Heart left ventricle (tissue), 16 donors: ENCODE results near the gene FEM1B. TPM values are rescaled to one million over a fixed set of nuclear protein-coding genes. Genes with fewer than 3 reads are reported as not detected.
A peak's percentile ranks its signal among the peaks of the same experiment; 100 is the strongest.

Experiments
- ATAC-seq, 4 donors: fragments of 200-7000 bp; cut with Tn5 transposase; one replicate each; pipeline ENCODE4 v1.9.1; 2020 to 2022; ENCODE audit warnings: moderate library complexity in 4 of 4, mild to moderate bottlenecking in 3 of 4, moderate number of reproducible peaks in 1 of 4
- DNase-seq, 5 donors: peaks; one replicate each; pipeline ENCODE4 v3.0.0-alpha.2; 2020
- H3K27ac ChIP-seq, 12 donors: fragments of 200-600 bp; sonication (generic) in 4 of 12; one replicate each; pipeline versions ENCODE4 v1.5.0 to v1.8.0; 2016 to 2022; ENCODE audit warnings: mild to moderate bottlenecking in 2 of 12
- H3K27me3 ChIP-seq, 9 donors: fragments of 200-600 bp; sonication (generic) in 2 of 9; one replicate each; pipeline versions ENCODE4 v1.5.1 to v1.8.0; 2016 to 2022; ENCODE audit warnings: mild to moderate bottlenecking in 3 of 9
- H3K36me3 ChIP-seq, 9 donors: fragments of 200-600 bp; sonication (generic) in 2 of 9; one replicate each; pipeline versions ENCODE4 v1.5.0 to v1.8.0; 2018 to 2022; ENCODE audit warnings: mild to moderate bottlenecking in 2 of 9
- H3K4me1 ChIP-seq, 12 donors: fragments of 200-600 bp; sonication (generic) in 4 of 12; one replicate each; pipeline versions ENCODE4 v1.5.0 to v1.8.0; 2016 to 2022; ENCODE audit warnings: mild to moderate bottlenecking in 3 of 12
- H3K4me3 ChIP-seq, 12 donors: fragments of 200-600 bp; sonication (generic) in 4 of 12; one replicate each; pipeline versions ENCODE4 v1.5.0 to v1.8.0; 2017 to 2022; ENCODE audit warnings: mild to moderate bottlenecking in 9 of 12, moderate library complexity in 4 of 12
- H3K9me3 ChIP-seq, 12 donors: fragments of 200-600 bp; sonication (generic) in 4 of 12; one replicate each; pipeline versions ENCODE4 v1.5.0 to v1.8.0; 2016 to 2022; ENCODE audit warnings: mild to moderate bottlenecking in 1 of 12
- POLR2A ChIP-seq, 2 donors: fragments of 450-650 bp; IDR thresholded peaks; one replicate each; pipeline ENCODE4 v1.6.1; 2017; ENCODE audit warnings: antibody characterized with exemption in 2 of 2, mild to moderate bottlenecking in 2 of 2, moderate library complexity in 2 of 2
- whole genome bisulfite sequencing, 4 donors: extraction: QIAGEN DNeasy Blood & Tissue Kit in 2 of 4; methylation state at CpG; one replicate each; pipeline versions ENCODE4 v1.1.5 to v1.1.7; 2013 to 2018; 5-methylcytosine and 5-hydroxymethylcytosine counted together
- intact Hi-C, 10 donors: fragments of 100-400 bp; cut with DNase I; formaldehyde crosslinking; loops; one replicate each; pipeline versions ENCODE4 v1.11.1 to v1.14.2; 2022
- polyA plus RNA-seq, 2 donors: library from polyadenylated mRNA; stranded (reverse); fragments of 200-250 nt; gene quantifications; one replicate each; pipeline ENCODE4 v1.2.3, GENCODE V29; 2013
- total RNA-seq, 9 donors: library from RNA; depleted of rRNA in 2 of 9; stranded (reverse); fragments of >200 nt in 2 of 9; fragmentation: NEBNext Ultra II Directional in 3 of 9; extraction: Animal tissue kit (Norgen Biotek cat#: 25700) in 3 of 9; gene quantifications; one replicate each; pipeline versions ENCODE4 v1.1.0 to v1.2.4, GENCODE V29; 2016 to 2023
- TF ChIP-seq, protein P1 (sequence below), 12 donors: fragments of 200-600 bp; sonication (generic) in 4 of 12; IDR thresholded peaks; one replicate each; pipeline versions ENCODE4 v1.5.0 to v1.8.0; 2018 to 2022; ENCODE audit warnings: antibody characterized with exemption in 12 of 12, mild to moderate bottlenecking in 5 of 12
- donor health status: ischemic (EF 13 %, LVEDD 7.1; RV severe dilation, severe dysfunction).
- donor health status: healthy with polysubstance abuse.
- donor health status: DM: no; HTN: yes; CAD: no.
- donor health status: DM: no; HTN: no; CAD: no.
- donor health status: ischemic (EF 25% LVEDD 6.9; RV normal size, moderate dysfunction).
- donor health status: ischemic (EF 25% LVEDD 5.7; RV mildly dilated, moderate dysfunction).
- donor health status: healthy.
- donor health status: DM: yes; HTN: yes; CAD: no.
- donor health status: ischemic (EF 35%, LVEDD 5.7; RV mildly dilated, moderate dysfunction).
- donor health status: nonischemic (EF 11% LVEDD 7.7; RV severe dilation, severe dysfunction).
- donor health status: DM: yes; HTN: yes; CAD: no.
- donor health status: PGD.
- donor health status: ischemic (EF 29% LVEDD 5.4; RV normal size, mild dysfunction).
- donor health status: nonischemic (EF 23%, LVEDD 6.1; RV moderate dilation, normal function).

FEM1B gene
- total and polyA plus RNA-seq, 11 donors, result 9.3 to 94.0 (median 52.7) TPM

DNA sequence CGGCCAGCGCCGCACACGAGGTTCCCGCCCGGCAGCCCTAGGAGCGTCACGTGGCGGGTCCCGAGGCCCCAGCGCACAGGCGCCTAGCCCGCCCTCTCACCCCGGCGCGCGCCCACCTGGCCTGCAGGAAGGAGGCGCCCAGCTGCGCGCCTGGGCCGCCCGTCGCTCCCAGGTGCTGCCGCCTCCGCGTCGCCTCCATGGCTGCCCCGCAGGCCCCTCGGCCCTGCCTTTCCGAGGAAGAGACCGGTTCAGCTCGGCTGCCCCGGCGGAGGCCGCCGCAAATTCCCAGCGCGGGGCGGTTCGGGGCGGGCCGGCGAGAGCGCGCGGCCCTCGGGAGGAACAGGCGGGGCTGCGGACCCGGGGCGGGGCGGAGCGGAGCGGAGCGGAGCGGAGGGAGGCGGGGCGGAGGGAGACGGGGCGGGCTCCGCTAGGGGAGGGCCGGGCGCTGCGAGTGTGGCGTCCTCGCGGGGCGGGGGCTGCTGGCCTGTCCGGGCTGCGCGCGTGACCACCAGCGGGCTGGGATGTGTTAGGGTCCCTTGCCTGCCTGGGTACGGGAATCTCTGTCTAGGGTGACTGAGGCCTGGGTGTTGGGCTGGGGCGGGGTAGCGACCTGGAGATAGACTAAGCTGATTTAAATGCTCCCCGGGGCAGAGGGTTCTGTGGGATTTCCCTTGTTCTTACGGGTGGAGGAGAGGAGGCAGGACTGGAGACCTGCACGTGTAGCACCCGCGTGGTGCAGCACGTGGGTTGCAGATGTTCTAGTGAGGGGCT lies 48.0 kb upstream of the FEM1B start, which contains the start of gene CLN6:
TSS of gene CLN6 (minus strand) at position 343 of the 771 bp plus-strand sequence. CDS start at position 199, 144 bp downstream.
- peak in 1 of 2 donors; percentile 56 for TF ChIP-seq POLR2A (IDR thresholded peaks at IDR 0.05)
- TF ChIP-seq, protein P1, sequence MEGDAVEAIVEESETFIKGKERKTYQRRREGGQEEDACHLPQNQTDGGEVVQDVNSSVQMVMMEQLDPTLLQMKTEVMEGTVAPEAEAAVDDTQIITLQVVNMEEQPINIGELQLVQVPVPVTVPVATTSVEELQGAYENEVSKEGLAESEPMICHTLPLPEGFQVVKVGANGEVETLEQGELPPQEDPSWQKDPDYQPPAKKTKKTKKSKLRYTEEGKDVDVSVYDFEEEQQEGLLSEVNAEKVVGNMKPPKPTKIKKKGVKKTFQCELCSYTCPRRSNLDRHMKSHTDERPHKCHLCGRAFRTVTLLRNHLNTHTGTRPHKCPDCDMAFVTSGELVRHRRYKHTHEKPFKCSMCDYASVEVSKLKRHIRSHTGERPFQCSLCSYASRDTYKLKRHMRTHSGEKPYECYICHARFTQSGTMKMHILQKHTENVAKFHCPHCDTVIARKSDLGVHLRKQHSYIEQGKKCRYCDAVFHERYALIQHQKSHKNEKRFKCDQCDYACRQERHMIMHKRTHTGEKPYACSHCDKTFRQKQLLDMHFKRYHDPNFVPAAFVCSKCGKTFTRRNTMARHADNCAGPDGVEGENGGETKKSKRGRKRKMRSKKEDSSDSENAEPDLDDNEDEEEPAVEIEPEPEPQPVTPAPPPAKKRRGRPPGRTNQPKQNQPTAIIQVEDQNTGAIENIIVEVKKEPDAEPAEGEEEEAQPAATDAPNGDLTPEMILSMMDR (IDR thresholded peaks at IDR 0.05), result peak in 2 of 12 donors; percentile 5 to 11
- ATAC-seq (peak; percentile 78 to 98 (median 94)), DNase-seq (peak; percentile 82 to 91 (median 85))
- 0 to 1% (median 1%) methylated on average over 23 to 82 of the region's 82 CpGs for WGBS, 4 donors
- peak within 1 kb of the TSS in 11 of 12 donors; percentile 61 to 90 (median 78) for H3K27ac ChIP-seq
- peak within 1 kb of the TSS; percentile 78 to 99 (median 93) for H3K4me3 ChIP-seq
- H3K36me3 ChIP-seq, result no peaks in the 10 kb centered on the region
- H3K27me3 ChIP-seq, result no peaks in the 10 kb centered on the region
- intact Hi-C loops, result loop anchor here in 1 of 10 donors (10.0 kb wide), 1 partner anchor 65 kb away; no protein-coding TSS in a partner anchor
- peaks cover 0 to 42% (median 14%) of the 10 kb centered on the region in 12 donors for H3K4me1 ChIP-seq
- H3K9me3 ChIP-seq, result no peaks in the 10 kb centered on the region

DNA sequence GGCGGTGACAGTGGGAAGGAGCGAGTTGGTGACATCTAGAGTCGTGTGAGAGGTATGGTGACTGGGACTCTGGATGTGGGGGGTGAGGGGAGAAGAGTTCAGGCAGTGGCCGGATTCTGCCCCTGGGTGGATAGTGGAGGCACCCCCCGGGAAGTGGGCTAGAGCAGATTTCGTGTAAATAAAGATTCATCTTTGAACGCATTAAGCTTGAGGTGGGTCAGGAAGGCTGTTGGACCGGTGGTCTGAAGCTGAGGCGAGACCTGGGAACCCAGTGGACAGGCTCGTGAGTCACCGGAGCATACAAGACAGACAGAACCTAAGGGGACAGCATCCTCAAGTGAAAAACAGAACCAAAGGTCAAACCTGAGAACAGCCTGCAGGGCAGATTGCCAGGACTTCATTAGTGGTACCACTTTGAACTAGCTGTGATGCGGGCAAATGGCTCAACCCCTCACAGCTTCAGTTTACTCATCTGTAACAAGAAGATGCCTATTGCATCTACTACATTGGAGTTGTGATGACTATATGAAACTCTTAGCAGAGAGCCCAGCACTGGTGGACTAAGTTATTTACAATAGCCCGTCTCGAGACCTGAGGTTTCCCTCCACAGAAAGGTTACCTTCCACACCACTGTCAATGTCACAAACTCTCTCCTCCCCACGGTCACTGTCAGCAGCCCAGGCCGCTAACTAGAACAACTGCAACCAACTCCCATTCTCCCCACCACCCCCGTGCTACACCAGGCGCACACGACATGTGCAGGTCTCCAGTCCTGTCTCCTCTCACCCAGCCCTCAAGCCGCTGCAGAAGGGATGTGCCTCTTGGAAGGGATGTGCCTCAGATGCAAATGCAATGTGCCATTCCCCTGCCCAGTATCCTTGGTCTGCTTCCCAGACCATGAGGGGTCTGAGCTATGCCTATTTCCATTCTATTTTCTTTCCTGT lies 47.1 kb upstream of the FEM1B start:
- ATAC-seq, result peak in 2 of 4 donors; percentile 10 to 55
- no peaks in the 10 kb centered on the region for H3K27me3 ChIP-seq
- peaks cover 0 to 42% (median 14%) of the 10 kb centered on the region in 12 donors for H3K4me1 ChIP-seq
- peak overlapping the region; percentile 78 to 99 (median 93) for H3K4me3 ChIP-seq
- TF ChIP-seq, protein P1 (IDR thresholded peaks at IDR 0.05), result no peak
- TF ChIP-seq POLR2A (IDR thresholded peaks at IDR 0.05), result no peak
- H3K36me3 ChIP-seq, result no peaks in the 10 kb centered on the region
- intact Hi-C loops, result no loop called here
- DNase-seq, result no peak
- peak overlapping the region in 9 of 12 donors; percentile 43 to 90 (median 78) for H3K27ac ChIP-seq
- WGBS, 4 donors, result 61 to 64% (median 63%) methylated on average over 20 of the region's 20 CpGs
- no peaks in the 10 kb centered on the region for H3K9me3 ChIP-seq

DNA sequence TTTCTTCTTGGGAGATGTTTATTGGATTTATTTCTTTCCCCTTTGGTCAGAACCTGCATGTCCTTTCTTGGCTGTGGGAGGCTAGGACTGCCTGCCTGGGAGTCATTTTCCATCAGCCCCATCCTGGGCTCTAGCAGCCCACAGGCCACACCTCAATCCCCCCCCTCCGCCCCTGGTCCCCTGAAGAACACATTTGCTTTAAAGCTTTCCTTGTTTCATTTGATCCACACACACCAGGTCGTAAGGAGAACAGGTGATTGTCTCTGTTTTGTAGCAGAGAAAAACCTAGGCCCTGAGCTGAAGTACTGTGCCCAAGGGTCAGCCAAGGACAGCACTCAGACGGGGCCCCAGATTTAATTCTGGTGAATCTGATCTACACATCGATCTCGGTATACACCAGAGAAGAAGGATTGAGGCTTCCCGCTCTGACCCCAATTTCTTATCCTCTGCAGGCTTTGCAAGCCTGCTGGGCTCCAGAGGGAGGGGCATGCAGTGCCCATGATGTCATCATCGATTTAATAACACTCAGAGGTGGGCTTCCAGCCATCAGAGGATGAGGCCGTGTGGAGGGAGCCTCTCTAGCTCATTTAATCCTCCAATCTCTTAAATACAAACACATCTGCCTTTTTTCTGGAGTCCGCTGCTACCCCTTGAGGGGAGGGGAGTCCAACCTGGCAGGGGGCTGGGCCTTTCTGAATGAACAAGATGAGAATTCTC lies 46.3 kb upstream of the FEM1B start:
- Histone ChIP-seq H3K27me3 (no peaks in the 10 kb centered on the region), H3K4me1 (peaks cover 0 to 42% (median 14%) of the 10 kb centered on the region in 12 donors), H3K9me3 (no peaks in the 10 kb centered on the region), H3K27ac (no peak overlapping the region), H3K36me3 (no peaks in the 10 kb centered on the region), H3K4me3 (no peak overlapping the region)
- ATAC-seq (no peak), DNase-seq (no peak)
- TF ChIP-seq, protein P1 (IDR thresholded peaks at IDR 0.05), result no peak
- no peak for TF ChIP-seq POLR2A (IDR thresholded peaks at IDR 0.05)
- intact Hi-C loops, result no loop called here
- 80 to 84% (median 82%) methylated on average over 9 of the region's 9 CpGs for WGBS, 4 donors
